Activated naive CD8-positive, alpha-beta T cell treated with anti-CD3 and anti-CD28 coated beads, Interleukin-2, amount 10 ng/mL, durations not matched to agents 7 days and 5 days (primary cell): ENCODE data around the gene SLCO2A1. TPM values are rescaled to one million over a fixed set of nuclear protein-coding genes. Genes with fewer than 3 reads are reported as not detected.
"Not testable (repeated sequence)": the region's sequence is repeated elsewhere in the genome, so short reads cannot be mapped to it uniquely, and the experiment has no call there.

Experiments used
- ATAC-seq: fragments of 150-1000 bp; cut with Tn5 transposase; one replicate; pipeline ENCODE4 v1.10.0; 2021; ENCODE audit warnings: low read depth, moderate library complexity
- POLR2A ChIA-PET: fragments of 350-600 bp; sonication (Branson Sonifier 250); formaldehyde crosslinking; loops from one replicate; lab custom pipeline; 2021; ENCODE audit warnings: antibody characterized with exemption; lab: Charles Lee
- DNase-seq: peaks from one replicate; pipeline ENCODE4 v3.0.0; 2021
- H3K27ac Mint-ChIP-seq: one replicate; pipeline ENCODE4 v1.8.0; 2022; ENCODE audit warnings: mild to moderate bottlenecking, mixed read lengths
- H3K27me3 Mint-ChIP-seq: one replicate; pipeline ENCODE4 v1.8.0; 2022; ENCODE audit warnings: mild to moderate bottlenecking, moderate library complexity, mixed read lengths
- H3K36me3 Mint-ChIP-seq: one replicate; pipeline ENCODE4 v1.8.0; 2021; ENCODE audit warnings: mild to moderate bottlenecking, mixed read lengths
- H3K4me1 Mint-ChIP-seq: one replicate; pipeline ENCODE4 v1.8.0; 2021; ENCODE audit warnings: mixed read lengths
- H3K4me3 Mint-ChIP-seq: one replicate; pipeline ENCODE4 v1.8.0; 2022; ENCODE audit warnings: mild to moderate bottlenecking, moderate library complexity, mixed read lengths
- H3K9me3 Mint-ChIP-seq: one replicate; pipeline ENCODE4 v1.8.0; 2021; ENCODE audit warnings: mixed read lengths
- total RNA-seq, 2 experiments: library from RNA; stranded (reverse); gene quantifications; one replicate each; pipeline ENCODE4 v1.2.3, GENCODE V29; 2021

SLCO2A1 gene
- not detected for total RNA-seq

GRCh38 chr3:134029734-134030378 lies at the start of gene SLCO2A1:
TSS of gene SLCO2A1 (minus strand) at chr3:134029925. CDS start at chr3:134029802, 123 bp downstream.
- peak; percentile 36 for ATAC-seq
- peak; percentile 38 for DNase-seq
- H3K27ac Mint-ChIP-seq: no peak within 1 kb of the TSS
- H3K27me3 Mint-ChIP-seq: peaks cover 50% of the 10 kb centered on the region
- peaks cover 6% of the 10 kb centered on the region for H3K4me1 Mint-ChIP-seq
- H3K9me3 Mint-ChIP-seq: no peaks in the 10 kb centered on the region
- no peaks in the 10 kb centered on the region for H3K36me3 Mint-ChIP-seq
- peak within 1 kb of the TSS; percentile 71 for H3K4me3 Mint-ChIP-seq
- POLR2A ChIA-PET: no interaction called here

DNA sequence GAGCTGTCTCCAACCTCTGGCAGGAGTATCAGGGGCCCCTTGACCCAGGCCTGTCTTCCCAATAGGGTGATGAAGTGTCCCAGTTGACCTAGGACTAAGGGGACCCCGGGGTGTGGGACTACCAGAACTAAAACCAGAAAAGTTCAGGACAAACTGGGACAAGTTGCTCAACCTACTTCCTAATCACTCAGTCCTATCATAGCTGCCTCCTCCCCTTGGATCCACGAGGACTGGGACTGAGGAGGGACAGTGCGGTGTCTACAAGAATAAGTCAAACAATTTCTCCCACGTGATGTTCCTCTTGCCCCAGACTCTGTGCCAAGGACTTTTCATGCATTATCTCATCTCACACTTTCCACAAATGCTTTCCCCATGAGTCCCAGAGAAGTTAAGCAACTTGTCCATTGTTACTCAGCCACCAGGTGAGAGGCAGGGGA lies 49.4 kb upstream of the SLCO2A1 start:
- peaks cover 2% of the 10 kb centered on the region for H3K4me1 Mint-ChIP-seq
- POLR2A ChIA-PET: no interaction called here
- no peaks in the 10 kb centered on the region for H3K9me3 Mint-ChIP-seq
- H3K36me3 Mint-ChIP-seq: no peaks in the 10 kb centered on the region
- DNase-seq (no peak), ATAC-seq (no peak)
- H3K27me3 Mint-ChIP-seq: peaks cover 7% of the 10 kb centered on the region
- no peak overlapping the region for H3K27ac Mint-ChIP-seq
- H3K4me3 Mint-ChIP-seq: no peak overlapping the region

GRCh38 chr3:134078169-134078831 lies 48.6 kb upstream of the SLCO2A1 start:
- Mint-ChIP-seq H3K27ac (no peak overlapping the region), H3K4me3 (no peak overlapping the region), H3K27me3 (peaks cover 4% of the 10 kb centered on the region), H3K9me3 (no peaks in the 10 kb centered on the region), H3K36me3 (no peaks in the 10 kb centered on the region), H3K4me1 (peaks cover 2% of the 10 kb centered on the region)
- POLR2A ChIA-PET: no interaction called here
- DNase-seq (no peak), ATAC-seq (no peak)

GRCh38 chr3:134077649-134078161 lies 48.0 kb upstream of the SLCO2A1 start:
- Mint-ChIP-seq H3K27ac (no peak overlapping the region), H3K4me3 (no peak overlapping the region), H3K9me3 (no peaks in the 10 kb centered on the region), H3K4me1 (peaks cover 2% of the 10 kb centered on the region), H3K36me3 (no peaks in the 10 kb centered on the region), H3K27me3 (peaks cover 4% of the 10 kb centered on the region)
- POLR2A ChIA-PET: no interaction called here
- no peak for DNase-seq
- ATAC-seq: no peak

- peaks cover 4% of the 10 kb centered on the region for H3K27me3 Mint-ChIP-seq
- POLR2A ChIA-PET: no interaction called here
- H3K36me3 Mint-ChIP-seq: no peaks in the 10 kb centered on the region
- H3K4me3 Mint-ChIP-seq: no peak overlapping the region
- H3K27ac Mint-ChIP-seq: no peak overlapping the region
- H3K9me3 Mint-ChIP-seq: no peaks in the 10 kb centered on the region
- DNase-seq: no peak
- peaks cover 2% of the 10 kb centered on the region for H3K4me1 Mint-ChIP-seq
- ATAC-seq: no peak
These were observed 47.1 kb upstream of the SLCO2A1 start for GRCh38 chr3:134076851-134077250.

DNA sequence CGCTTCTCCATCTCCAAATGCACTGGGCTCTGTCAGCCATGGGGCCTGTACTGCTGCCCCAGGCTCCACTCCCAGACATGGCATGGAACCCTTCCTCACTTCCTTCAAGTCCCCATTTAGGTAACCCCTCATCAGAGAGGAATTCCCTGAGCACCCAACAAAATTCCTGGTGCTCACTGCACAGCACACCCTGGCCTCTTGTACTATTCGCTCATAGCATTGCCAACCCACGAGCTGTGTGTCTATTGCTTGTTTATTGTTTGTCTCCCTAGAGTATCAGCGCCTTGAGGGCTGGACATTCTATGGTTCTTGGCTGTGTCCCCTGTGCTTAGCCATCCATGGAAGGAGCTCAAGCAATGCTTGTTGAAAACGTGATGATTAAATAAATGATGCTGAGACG lies 46.1 kb upstream of the SLCO2A1 start:
- POLR2A ChIA-PET: no interaction called here

DNA sequence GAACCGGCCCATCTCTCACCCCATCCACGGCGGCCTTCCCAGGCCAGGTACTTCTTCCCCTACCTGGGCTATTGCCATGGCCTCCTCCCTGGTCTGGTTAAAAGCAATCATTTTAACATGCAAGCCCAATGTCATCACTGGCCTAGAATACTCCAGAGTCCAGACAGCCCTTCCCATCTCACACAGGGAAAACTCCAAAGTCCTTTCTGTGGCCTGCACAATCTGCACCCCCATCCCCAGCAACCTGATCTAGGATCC lies 45.8 kb upstream of the SLCO2A1 start:
- POLR2A ChIA-PET: no interaction called here
- Mint-ChIP-seq H3K27ac (no peak overlapping the region), H3K27me3 (peaks cover 2% of the 10 kb centered on the region), H3K36me3 (no peaks in the 10 kb centered on the region), H3K4me1 (peaks cover 2% of the 10 kb centered on the region), H3K4me3 (no peak overlapping the region), H3K9me3 (no peaks in the 10 kb centered on the region)
- ATAC-seq (no peak), DNase-seq (no peak)

More for the DNA sequence above, 46.1 kb upstream of the SLCO2A1 start:
- no peak overlapping the region for H3K27ac Mint-ChIP-seq
- no peak for ATAC-seq
- DNase-seq: no peak
- peaks cover 2% of the 10 kb centered on the region for H3K4me1 Mint-ChIP-seq
- peaks cover 4% of the 10 kb centered on the region for H3K27me3 Mint-ChIP-seq
- no peak overlapping the region for H3K4me3 Mint-ChIP-seq
- no peaks in the 10 kb centered on the region for H3K9me3 Mint-ChIP-seq
- H3K36me3 Mint-ChIP-seq: no peaks in the 10 kb centered on the region

DNA sequence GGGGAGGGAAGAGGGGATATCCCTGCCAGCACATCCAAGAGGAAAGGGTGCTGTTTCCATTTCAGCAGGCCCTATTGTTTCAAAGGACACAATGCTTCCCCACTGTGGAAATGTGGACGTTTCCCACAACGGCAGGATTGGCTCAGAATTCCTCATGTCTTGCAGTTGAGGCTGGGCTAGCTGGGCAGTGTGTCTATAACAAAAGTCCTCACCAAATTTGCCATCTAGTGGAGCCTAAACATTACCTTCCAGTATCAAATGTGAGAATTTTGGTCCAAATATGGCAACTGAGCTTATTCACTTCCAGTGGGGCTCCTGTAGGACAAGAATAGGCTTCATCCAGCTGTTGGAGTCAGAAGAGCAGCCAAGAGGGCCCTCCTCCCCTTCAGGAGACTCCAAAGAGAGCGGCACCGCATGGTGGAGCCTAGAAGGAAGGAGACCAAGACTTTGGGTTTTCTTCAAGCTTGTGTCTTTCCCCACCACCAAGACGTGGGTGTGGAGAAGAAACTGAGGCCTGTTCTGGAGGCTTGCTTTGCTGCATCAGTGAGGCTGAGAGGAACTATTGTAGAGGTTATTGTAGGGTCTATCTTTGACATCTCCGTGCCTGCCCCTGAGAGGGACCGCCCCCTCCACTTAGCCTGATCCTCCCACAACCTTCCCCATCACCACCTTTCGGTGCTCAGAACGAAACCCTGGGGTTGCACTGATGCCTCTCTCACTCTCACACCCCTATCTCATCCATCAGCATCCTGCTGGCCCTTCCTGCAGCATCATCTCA lies 45.3 kb upstream of the SLCO2A1 start:
- ATAC-seq: no peak
- H3K4me1 Mint-ChIP-seq: peaks cover 2% of the 10 kb centered on the region
- DNase-seq: no peak
- H3K27ac Mint-ChIP-seq: no peak overlapping the region
- POLR2A ChIA-PET: no interaction called here
- H3K9me3 Mint-ChIP-seq: no peaks in the 10 kb centered on the region
- no peaks in the 10 kb centered on the region for H3K36me3 Mint-ChIP-seq
- no peak overlapping the region for H3K4me3 Mint-ChIP-seq
- H3K27me3 Mint-ChIP-seq: peaks cover 2% of the 10 kb centered on the region

GRCh38 chr3:134074001-134074789 lies 44.5 kb upstream of the SLCO2A1 start:
- DNase-seq (no peak), ATAC-seq (no peak)
- Mint-ChIP-seq H3K9me3 (no peaks in the 10 kb centered on the region), H3K4me1 (peaks cover 2% of the 10 kb centered on the region), H3K36me3 (no peaks in the 10 kb centered on the region), H3K27ac (no peak overlapping the region), H3K4me3 (no peak overlapping the region), H3K27me3 (peaks cover 2% of the 10 kb centered on the region)
- POLR2A ChIA-PET: no interaction called here

GRCh38 chr3:134073583-134073945 lies 43.8 kb upstream of the SLCO2A1 start:
- Mint-ChIP-seq H3K27me3 (peaks cover 2% of the 10 kb centered on the region), H3K27ac (no peak overlapping the region), H3K4me1 (peaks cover 2% of the 10 kb centered on the region), H3K4me3 (no peak overlapping the region), H3K9me3 (no peaks in the 10 kb centered on the region), H3K36me3 (no peaks in the 10 kb centered on the region)
- ATAC-seq (no peak), DNase-seq (no peak)
- POLR2A ChIA-PET: no interaction called here

- no peak overlapping the region for H3K27ac Mint-ChIP-seq
- ATAC-seq (no peak), DNase-seq (no peak)
- H3K4me1 Mint-ChIP-seq: peaks cover 2% of the 10 kb centered on the region
- H3K4me3 Mint-ChIP-seq: no peak overlapping the region
- no peaks in the 10 kb centered on the region for H3K9me3 Mint-ChIP-seq
- POLR2A ChIA-PET: no interaction called here
- no peaks in the 10 kb centered on the region for H3K36me3 Mint-ChIP-seq
- H3K27me3 Mint-ChIP-seq: peaks cover 2% of the 10 kb centered on the region
These were observed 43.3 kb upstream of the SLCO2A1 start for GRCh38 chr3:134072881-134073582.

DNA sequence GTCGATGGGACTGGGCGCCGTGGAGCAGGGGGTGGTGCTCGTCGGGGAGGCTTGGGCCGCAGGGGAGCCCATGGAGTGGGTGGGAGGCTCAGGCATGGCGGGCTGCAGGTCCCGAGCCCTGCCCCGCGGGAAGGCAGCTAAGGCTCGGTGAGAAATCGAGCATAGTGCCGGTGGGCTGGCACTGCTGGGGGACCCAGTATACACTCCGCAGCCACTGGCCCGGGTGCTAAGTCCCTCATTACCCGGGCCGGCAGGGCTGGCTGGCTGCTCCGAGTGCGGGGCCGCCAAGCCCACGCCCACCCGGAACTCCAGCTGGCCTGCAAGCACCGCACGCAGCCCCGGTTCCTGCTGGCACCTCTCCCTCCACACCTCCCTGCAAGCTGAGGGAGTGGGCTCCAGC lies 40.6 kb upstream of the SLCO2A1 start:
- H3K27ac Mint-ChIP-seq, POLR2A ChIA-PET, H3K27me3 Mint-ChIP-seq, H3K4me3 Mint-ChIP-seq, H3K9me3 Mint-ChIP-seq, H3K36me3 Mint-ChIP-seq, DNase-seq, ATAC-seq, H3K4me1 Mint-ChIP-seq: not testable (repeated sequence)

DNA sequence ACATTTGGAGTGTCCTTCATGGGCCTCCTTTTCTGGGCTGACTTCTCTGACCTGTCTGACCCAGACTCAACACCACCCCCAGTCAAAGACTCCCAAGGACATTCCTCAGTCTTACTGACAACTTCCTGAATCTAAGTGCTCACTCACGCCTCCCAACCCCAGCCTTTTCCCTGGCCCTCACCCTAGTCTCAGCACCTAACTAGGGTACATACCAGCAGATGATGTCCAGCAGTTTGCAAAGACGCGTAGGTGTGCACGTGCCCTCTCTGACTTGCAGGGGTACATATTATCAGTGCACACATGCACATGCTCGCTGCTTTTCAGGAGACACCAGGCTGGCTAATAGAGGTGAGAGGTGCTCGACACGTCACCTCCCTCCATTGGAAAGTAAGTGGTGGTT lies 38.7 kb upstream of the SLCO2A1 start:
- H3K27me3 Mint-ChIP-seq: peaks cover 8% of the 10 kb centered on the region

More for the DNA sequence above, 38.7 kb upstream of the SLCO2A1 start:
- DNase-seq (no peak), ATAC-seq (no peak)
- H3K4me1 Mint-ChIP-seq: no peaks in the 10 kb centered on the region
- H3K9me3 Mint-ChIP-seq: no peaks in the 10 kb centered on the region
- POLR2A ChIA-PET: no interaction called here
- H3K36me3 Mint-ChIP-seq: no peaks in the 10 kb centered on the region
- H3K4me3 Mint-ChIP-seq: no peak overlapping the region
- H3K27ac Mint-ChIP-seq: no peak overlapping the region
